H1 (cell line): ENCODE results near the gene DDT.
"Not testable (repeated sequence)": the region's sequence is repeated elsewhere in the genome, so short reads cannot be mapped to it uniquely, and the experiment has no call there.

Experiments
- CTCF ChIP-seq, 3 experiments: IDR thresholded peaks; 1 replicate in 2 of 3; 2 replicates in 1 of 3; pipeline versions ENCODE4 v1.5.1 to v1.6.1; 2011; ENCODE audit warnings: low read length in 3 of 3, mild to moderate bottlenecking in 3 of 3, inconsistent platforms in 2 of 3, low read depth in 1 of 3, moderate library complexity in 1 of 3; ENCODE audit not compliant: insufficient read depth in 1 of 3; ENCODE audit errors: control extremely low read depth in 1 of 3
- RAD21 ChIP-seq, 2 experiments: IDR thresholded peaks in 1 of 2; conservative IDR thresholded peaks in 1 of 2; 2 replicates each; pipeline ENCODE4 v1.6.1; 2011; ENCODE audit warnings: low read depth in 2 of 2, low read length in 2 of 2, improper control_type of control experiment in 1 of 2, inconsistent platforms in 1 of 2, mild to moderate bottlenecking in 1 of 2, moderate library complexity in 1 of 2
- RNF2 ChIP-seq: fragments of 200-900, 300-1000 bp; sonication (generic); IDR thresholded peaks from 2 replicates; pipeline ENCODE4 v1.7.1; 2016; ENCODE audit warnings: borderline replicate concordance, low read depth, mild to moderate bottlenecking, antibody characterized with exemption, low read length; ENCODE audit not compliant: poor library complexity, severe bottlenecking; ENCODE audit errors: missing control alignments
- TEAD4 ChIP-seq: IDR thresholded peaks from 2 replicates; pipeline ENCODE4 v1.6.1; 2012; ENCODE audit warnings: low read depth, low read length, inconsistent platforms, mixed read lengths

GRCh38 chr22:23993581-23994177 lies 19.4 kb upstream of the DDT start:
- not testable (repeated sequence) for TF ChIP-seq RAD21 (IDR thresholded peaks at IDR 0.05 in 1 of 2, conservative IDR thresholded peaks at IDR 0.05 in 1 of 2; ENCODE audit: low read depth in 2 of 2, low read length in 2 of 2); RNF2; TEAD4; CTCF (IDR thresholded peaks at IDR 0.05; ENCODE audit: control extremely low read depth in 1 of 3, insufficient read depth in 1 of 3, low read depth in 1 of 3, low read length in 3 of 3)
